Measurements from ENCODE around the gene KCNK10. TPM values are rescaled to one million over a fixed set of nuclear protein-coding genes. Genes with fewer than 3 reads are reported as not detected.
A peak's percentile ranks its signal among the peaks of the same experiment; 100 is the strongest.

KCNK10 gene
- total and polyA plus RNA-seq, 2 of the 8 experiments (the other 6 are each of a cell fraction or from before 2014, with no cell fraction given), result 0.45 to 0.63 TPM

GRCh38 chr14:88324491-88324890 lies 1.4 kb upstream of the KCNK10 start:
- no peak for DNase-seq (ENCODE audit: low read depth in 1 of 2, low spot score in 2 of 2)
- H4K91ac ChIP-seq (replicated peaks; ENCODE audit: insufficient read length, low read length), result no peak overlapping the region
- peaks cover 3 to 12% (median 8%) of the 10 kb centered on the region in 4 experiments for H3K4me1 ChIP-seq (replicated peaks in 1 of 4; ENCODE audit: control insufficient read depth in 3 of 4, insufficient read depth in 4 of 4, low read length in 3 of 4)
- H3K9me3 ChIP-seq (ENCODE audit: insufficient read depth in 2 of 2, low read depth in 1 of 2, low read length in 1 of 2), result no peaks in the 10 kb centered on the region
- H3K36me3 ChIP-seq (ENCODE audit: control insufficient read depth in 2 of 4, insufficient read depth in 4 of 4, low read length in 3 of 4), result no peaks in the 10 kb centered on the region
- H4K5ac ChIP-seq (ENCODE audit: insufficient read length, low read depth, low read length), result no peak overlapping the region
- no peak overlapping the region for H3K9ac ChIP-seq (replicated peaks in 1 of 4; ENCODE audit: extremely low read depth in 1 of 4, low read depth in 3 of 4, low read length in 3 of 4)
- H3K4me3 ChIP-seq (ENCODE audit: extremely low read depth in 1 of 4, insufficient read depth in 2 of 4, low read depth in 3 of 4, low read length in 4 of 4), result peak overlapping the region in 2 of 4 experiments; percentile 63 to 87; a peak in 3 of 8 replicates
- ChIA-PET CTCF (ENCODE audit: partially characterized antibody) (interaction anchor here (1.2 to 1.6 kb wide), 4 partner anchors 10 to 135 kb away, joined by 3 to 9 read pairs (median 4); no protein-coding TSS in a partner anchor), POLR2A (ENCODE audit: partially characterized antibody) (interaction anchor here (1.2 kb wide), 2 partner anchors 40 to 61 kb away, joined by 3 read pairs; partner anchors contain the start of gene SPATA7)
- H2BK20ac ChIP-seq (ENCODE audit: low read length), result no peak overlapping the region
- H4K20me1 ChIP-seq (replicated peaks in 1 of 2; ENCODE audit: control insufficient read depth in 1 of 2, insufficient read depth in 2 of 2, low read length in 2 of 2), result no peaks in the 10 kb centered on the region
- no peak overlapping the region for H3K4ac ChIP-seq (replicated peaks; ENCODE audit: insufficient read length, low read depth, low read length)
- H3K4me2 ChIP-seq (ENCODE audit: insufficient read depth in 1 of 2, low read depth in 2 of 2, low read length in 2 of 2), result peak overlapping the region; percentile 88 to 96; a peak in 3 of 4 replicates
- no peak overlapping the region for H3K14ac ChIP-seq (ENCODE audit: insufficient read length)
- no peak overlapping the region for H2BK120ac ChIP-seq (replicated peaks; ENCODE audit: low read depth, low read length)
- WGBS, 2 experiments (ENCODE audit: extremely low coverage in 1 of 2, insufficient coverage in 1 of 2, insufficient read length in 1 of 2, insufficient replicate concordance in 2 of 2, low coverage in 1 of 2, low lambda C conversion rate in 2 of 2, missing lambda C conversion rate in 1 of 2), result 70% methylated on average over 4 of the region's 4 CpGs; no CpG with 5 or more reads in 1 of the 2 experiments
- no peak overlapping the region for H2BK12ac ChIP-seq (ENCODE audit: low read depth, low read length)
- H4K8ac ChIP-seq (ENCODE audit: extremely low read depth, insufficient read depth, low read length), result no peak overlapping the region
- no peaks in the 10 kb centered on the region for H3K79me1 ChIP-seq (ENCODE audit: low read depth, low read length)
- no peak for FAIRE-seq
- H3K23ac ChIP-seq (ENCODE audit: insufficient read length), result no peak overlapping the region
- H3K27me3 ChIP-seq (replicated peaks in 1 of 4; ENCODE audit: control insufficient read depth in 3 of 4, extremely low read depth in 1 of 4, insufficient read depth in 3 of 4, low read length in 3 of 4), result peaks cover 39 to 74% (median 67%) of the 10 kb centered on the region in 4 experiments
- no peak overlapping the region for H2AFZ ChIP-seq (ENCODE audit: low read length)
- no peak overlapping the region for H2BK15ac ChIP-seq (ENCODE audit: low read length)
- H3K56ac ChIP-seq (replicated peaks; ENCODE audit: insufficient read length, low read depth, low read length), result no peak overlapping the region
- no peak overlapping the region for H2AK5ac ChIP-seq (ENCODE audit: low read depth, low read length)
- H3K18ac ChIP-seq (ENCODE audit: extremely low read depth, low read length), result no peak overlapping the region
- H2BK5ac ChIP-seq (ENCODE audit: low read depth, low read length), result no peak overlapping the region
- H3K23me2 ChIP-seq (ENCODE audit: low read depth, low read length), result peaks cover 27% of the 10 kb centered on the region
- TF ChIP-seq E2F6 (IDR thresholded peaks at IDR 0.05) (no peak), POLR2AphosphoS5 (IDR thresholded peaks at IDR 0.05; ENCODE audit: low read depth, low read length) (no peak), SUZ12 (IDR thresholded peaks at IDR 0.05; ENCODE audit: low read length) (0 out of 2 replicates have a peak, but pooled peaks have one; percentile 28), SIX5 (IDR thresholded peaks at IDR 0.05; ENCODE audit: low read depth, low read length) (no peak), POLR2A (IDR thresholded peaks at IDR 0.05; ENCODE audit: control extremely low read depth in 1 of 2, low read depth in 2 of 2, low read length in 2 of 2) (no peak), TBP (IDR thresholded peaks at IDR 0.05; ENCODE audit: low read depth, low read length) (no peak), RAD21 (IDR thresholded peaks at IDR 0.05 in 1 of 2, conservative IDR thresholded peaks at IDR 0.05 in 1 of 2; ENCODE audit: low read depth in 2 of 2, low read length in 2 of 2) (no peak)
- no peak overlapping the region for H3K27ac ChIP-seq (ENCODE audit: low read depth, low read length)
- H3K79me2 ChIP-seq (ENCODE audit: control insufficient read depth in 1 of 2, insufficient read depth in 2 of 2, low read length in 2 of 2), result no peaks in the 10 kb centered on the region

All from H1 (cell line).